Activated CD4-positive, CD25-positive, alpha-beta regulatory T cell (primary cell): Measurements from ENCODE around the gene SLC6A3.
"Not testable (repeated sequence)": the region's sequence is repeated elsewhere in the genome, so short reads cannot be mapped to it uniquely, and the experiment has no call there.

ENCODE experiments used
- DNase-seq, 4 experiments: peaks; one replicate each; lab custom pipeline; 2025; lab: John Stamatoyannopoulos, UW

SLC6A3 gene

GRCh38 chr5:1477341-1477740 lies 32.1 kb upstream of the SLC6A3 start:
- DNase-seq, result no peak

GRCh38 chr5:1476967-1477310 lies 31.7 kb upstream of the SLC6A3 start:
- no peak for DNase-seq

- no peak for DNase-seq
Observed at GRCh38 chr5:1476181-1476966, 31.1 kb upstream of the SLC6A3 start.

GRCh38 chr5:1475544-1475900 lies 30.3 kb upstream of the SLC6A3 start:
- not testable (repeated sequence) for DNase-seq

- no peak for DNase-seq
Observed at GRCh38 chr5:1474866-1475543, 29.8 kb upstream of the SLC6A3 start.

- DNase-seq, result no peak
Observed at GRCh38 chr5:1474183-1474839, 29.1 kb upstream of the SLC6A3 start.

- DNase-seq, result no peak
Observed at GRCh38 chr5:1473746-1474145, 28.5 kb upstream of the SLC6A3 start.

GRCh38 chr5:1472964-1473628 lies 27.9 kb upstream of the SLC6A3 start:
- DNase-seq, result no peak

- DNase-seq, result no peak
Observed at GRCh38 chr5:1471997-1472963, 27.0 kb upstream of the SLC6A3 start.

- no peak for DNase-seq
Observed at GRCh38 chr5:1471240-1471853, 26.1 kb upstream of the SLC6A3 start.

GRCh38 chr5:1470762-1471211 lies 25.5 kb upstream of the SLC6A3 start:
- DNase-seq, result no peak

- no peak for DNase-seq
Observed at GRCh38 chr5:1468629-1469527, 23.6 kb upstream of the SLC6A3 start.

GRCh38 chr5:1468247-1468612 lies 23.0 kb upstream of the SLC6A3 start:
- DNase-seq, result no peak

- no peak for DNase-seq
Observed at GRCh38 chr5:1467341-1468246, 22.4 kb upstream of the SLC6A3 start.

- no peak for DNase-seq
Observed at GRCh38 chr5:1466631-1467265, 21.5 kb upstream of the SLC6A3 start.

- DNase-seq, result no peak
Observed at GRCh38 chr5:1465966-1466471, 20.8 kb upstream of the SLC6A3 start.

GRCh38 chr5:1465117-1465516 lies 19.9 kb upstream of the SLC6A3 start:
- DNase-seq, result no peak

- DNase-seq, result no peak
Observed at GRCh38 chr5:1464511-1464910, 19.3 kb upstream of the SLC6A3 start.
